H9 (cell line): ENCODE measurements around the gene KCNG2. TPM values are rescaled to one million over a fixed set of nuclear protein-coding genes. Genes with fewer than 3 reads are reported as not detected.

Experiments used
- DNase-seq: peaks from one replicate; pipeline ENCODE4 v3.0.0-alpha.2; 2017
- H2AFZ ChIP-seq: one replicate; pipeline ENCODE4 v1.6.1; 2013; ENCODE audit warnings: mild to moderate bottlenecking, low read length, control low read depth, moderate library complexity
- H2AK5ac ChIP-seq: 2 replicates; pipeline ENCODE4 v1.6.1; 2013; ENCODE audit warnings: low read length, control low read depth, mixed read lengths; ENCODE audit not compliant: insufficient read length
- H2BK120ac ChIP-seq: one replicate; pipeline ENCODE4 v1.6.1; 2013; ENCODE audit warnings: low read depth, mild to moderate bottlenecking, low read length, control low read depth, inconsistent platforms; ENCODE audit not compliant: poor library complexity, severe bottlenecking
- H2BK12ac ChIP-seq: 2 replicates; pipeline ENCODE4 v1.6.1; 2013; ENCODE audit warnings: low read length, control low read depth, mixed read lengths, low read depth; ENCODE audit not compliant: insufficient read length
- H2BK15ac ChIP-seq: 2 replicates; pipeline ENCODE4 v1.6.1; 2013; ENCODE audit warnings: low read depth, low read length, control low read depth
- H2BK20ac ChIP-seq: one replicate; pipeline ENCODE4 v1.6.1; 2013; ENCODE audit warnings: low read depth, mild to moderate bottlenecking, low read length, control low read depth, inconsistent platforms; ENCODE audit not compliant: poor library complexity, severe bottlenecking
- H2BK5ac ChIP-seq: 2 replicates; pipeline ENCODE4 v1.6.1; 2013; ENCODE audit warnings: low read length, control low read depth, mixed read lengths; ENCODE audit not compliant: insufficient read length
- H3K14ac ChIP-seq: 2 replicates; pipeline ENCODE4 v1.6.1; 2013; ENCODE audit warnings: low read length, control low read depth; ENCODE audit not compliant: insufficient read depth
- H3K18ac ChIP-seq: 2 replicates; pipeline ENCODE4 v1.6.1; 2013; ENCODE audit warnings: low read depth, mild to moderate bottlenecking, mixed read lengths, low read length, control low read depth; ENCODE audit not compliant: insufficient read length
- H3K23ac ChIP-seq: 2 replicates; pipeline ENCODE4 v1.6.1; 2013; ENCODE audit warnings: low read length, control low read depth, mixed read lengths, low read depth; ENCODE audit not compliant: insufficient read length
- H3K23me2 ChIP-seq: 2 replicates; pipeline ENCODE4 v1.6.1; 2013; ENCODE audit warnings: low read depth, mild to moderate bottlenecking, mixed read lengths, low read length, control low read depth; ENCODE audit not compliant: insufficient read length, poor library complexity, severe bottlenecking
- H3K27ac ChIP-seq: 2 replicates; pipeline ENCODE4 v1.5.1; 2013; ENCODE audit warnings: low read length, control low read depth, mixed read lengths, low read depth; ENCODE audit not compliant: insufficient read length
- H3K27me3 ChIP-seq: 2 replicates; pipeline ENCODE4 v1.6.1; 2013; ENCODE audit warnings: low read length, control low read depth, inconsistent platforms; ENCODE audit not compliant: insufficient read depth
- H3K4ac ChIP-seq: 2 replicates; pipeline ENCODE4 v1.6.1; 2013; ENCODE audit warnings: low read depth, mild to moderate bottlenecking, control low read depth, inconsistent platforms, low read length, moderate library complexity
- H3K4me1 ChIP-seq: 2 replicates; pipeline ENCODE4 v1.6.1; 2013; ENCODE audit warnings: low read length, control low read depth, inconsistent platforms; ENCODE audit not compliant: insufficient read depth
- H3K4me2 ChIP-seq: 2 replicates; pipeline ENCODE4 v1.6.1; 2013; ENCODE audit warnings: low read length, control low read depth, mixed read lengths; ENCODE audit not compliant: insufficient read length, insufficient read depth
- H3K56ac ChIP-seq: 2 replicates; pipeline ENCODE4 v1.6.1; 2013; ENCODE audit warnings: low read depth, mild to moderate bottlenecking, mixed read lengths, low read length, control low read depth; ENCODE audit not compliant: insufficient read length
- H3K79me1 ChIP-seq: 2 replicates; pipeline ENCODE4 v1.6.1; 2013; ENCODE audit warnings: low read depth, mild to moderate bottlenecking, moderate library complexity, low read length, control low read depth, inconsistent platforms; ENCODE audit not compliant: insufficient read depth, poor library complexity, severe bottlenecking
- H3K79me2 ChIP-seq: 2 replicates; pipeline ENCODE4 v1.6.1; 2013; ENCODE audit warnings: low read length, control low read depth, inconsistent platforms; ENCODE audit not compliant: insufficient read depth
- H3K9ac ChIP-seq: 2 replicates; pipeline ENCODE4 v1.6.1; 2013; ENCODE audit warnings: low read length, control low read depth, mixed read lengths; ENCODE audit not compliant: insufficient read length; ENCODE audit errors: extremely low read depth
- H3K9me3 ChIP-seq: one replicate; pipeline ENCODE4 v1.6.1; 2013; ENCODE audit warnings: low read depth, low read length, inconsistent platforms; ENCODE audit not compliant: control insufficient read depth
- H3T11ph ChIP-seq: one replicate; pipeline ENCODE4 v1.6.1; 2013; ENCODE audit warnings: mild to moderate bottlenecking, low read length, control low read depth, inconsistent platforms
- H4K20me1 ChIP-seq: one replicate; pipeline ENCODE4 v1.6.1; 2013; ENCODE audit not compliant: control insufficient read depth, insufficient read length, insufficient read depth
- H4K5ac ChIP-seq: 2 replicates; pipeline ENCODE4 v1.6.1; 2013; ENCODE audit warnings: low read depth, mild to moderate bottlenecking, mixed read lengths, low read length, control low read depth; ENCODE audit not compliant: insufficient read length
- H4K8ac ChIP-seq: replicated peaks from 2 replicates; pipeline ENCODE4 v1.6.1; 2013; ENCODE audit warnings: low read length, control low read depth, mixed read lengths, low read depth; ENCODE audit not compliant: insufficient read length
- H4K91ac ChIP-seq: 2 replicates; pipeline ENCODE4 v1.6.1; 2013; ENCODE audit warnings: low read depth, mild to moderate bottlenecking, moderate library complexity, mixed read lengths, low read length, control low read depth; ENCODE audit not compliant: insufficient read length
- H3K27ac Mint-ChIP-seq, 3 experiments: 2 replicates in 2 of 3; 3 replicates in 1 of 3; pipeline ENCODE4 v1.8.0; 2020 to 2021; ENCODE audit warnings: mixed read lengths in 3 of 3, mild to moderate bottlenecking in 1 of 3, moderate library complexity in 1 of 3
- H3K27me3 Mint-ChIP-seq: 2 replicates; pipeline ENCODE4 v1.8.0; 2021; ENCODE audit warnings: low read depth, mild to moderate bottlenecking, moderate library complexity, mixed read lengths
- H3K36me3 Mint-ChIP-seq, 3 experiments: 2 replicates in 2 of 3; 3 replicates in 1 of 3; pipeline ENCODE4 v1.8.0; 2020 to 2021; ENCODE audit warnings: low read depth in 3 of 3, mixed read lengths in 3 of 3; ENCODE audit not compliant: insufficient read depth in 1 of 3
- H3K4me1 Mint-ChIP-seq, 2 experiments: 2 replicates each; pipeline ENCODE4 v1.8.0; 2020; ENCODE audit warnings: mixed read lengths in 2 of 2
- H3K4me3 Mint-ChIP-seq, 2 experiments: 2 replicates in 1 of 2; 3 replicates in 1 of 2; pipeline ENCODE4 v1.8.0; 2020 to 2021; ENCODE audit warnings: mild to moderate bottlenecking in 2 of 2, mixed read lengths in 2 of 2, moderate library complexity in 1 of 2
- H3K9me3 Mint-ChIP-seq, 2 experiments: 2 replicates in 1 of 2; 3 replicates in 1 of 2; pipeline ENCODE4 v1.8.0; 2020; ENCODE audit warnings: mild to moderate bottlenecking in 2 of 2, mixed read lengths in 2 of 2, moderate library complexity in 1 of 2
- CTCF ChIP-seq: fragments of 200-600 bp; sonication (generic); conservative IDR thresholded peaks from 3 replicates; pipeline ENCODE4 v1.8.0; 2021; ENCODE audit warnings: antibody characterized with exemption, mild to moderate bottlenecking
- WGBS: extraction: QIAGEN DNeasy Blood & Tissue Kit; methylation state at CpG from one replicate; pipeline ENCODE4 v1.1.7; 2013; ENCODE audit warnings: missing lambda C conversion rate, low lambda C conversion rate, mixed read lengths; ENCODE audit not compliant: insufficient read length; ENCODE audit errors: extremely low coverage; 5-methylcytosine and 5-hydroxymethylcytosine counted together
- total RNA-seq: library from RNA; stranded (reverse); gene quantifications from 2 replicates; pipeline ENCODE4 v1.2.1, GENCODE V29; 2021

The KCNG2 gene
- total RNA-seq, 1 experiment from 2014 or later, result 0.15 TPM

DNA sequence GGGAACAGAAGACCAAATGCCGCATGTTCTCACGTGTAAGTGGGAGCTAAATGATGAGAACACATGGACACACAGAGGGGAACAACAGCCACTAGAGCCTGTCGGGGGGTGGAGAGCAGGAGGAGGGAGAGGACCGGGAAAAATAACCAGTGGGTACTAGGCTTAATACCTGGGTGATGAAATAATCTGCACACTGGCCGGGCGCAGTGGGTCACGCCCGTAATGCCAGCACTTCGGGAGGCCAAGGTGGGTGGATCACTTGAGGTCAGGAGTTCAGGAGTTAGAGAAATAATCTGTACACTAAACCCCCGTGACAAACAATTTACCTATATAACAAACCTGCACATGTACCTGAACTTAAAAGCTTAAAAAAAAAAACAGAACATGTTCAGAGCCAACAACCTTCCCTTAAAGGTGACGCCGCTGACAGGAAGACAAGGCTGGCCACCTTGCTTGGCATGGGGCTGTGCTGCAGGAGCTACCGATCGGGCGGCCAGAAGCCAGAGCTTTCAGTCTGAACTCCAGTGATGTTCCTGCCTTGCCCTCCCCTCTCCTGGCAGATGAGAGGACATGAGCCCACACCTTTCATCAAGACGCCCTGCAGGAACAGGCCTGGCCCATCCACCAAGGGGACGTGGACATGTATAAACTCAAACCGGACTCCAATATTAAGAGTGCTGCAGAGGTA lies 142.5 kb downstream of the KCNG2 start:
- no peak overlapping the region for H2BK12ac ChIP-seq
- no peaks in the 10 kb centered on the region for H3K79me1 ChIP-seq
- H3K9ac ChIP-seq, result no peak overlapping the region
- DNase-seq, result peak; percentile 2
- H2BK5ac ChIP-seq, result no peak overlapping the region
- no peak overlapping the region for H2BK15ac ChIP-seq
- H2AK5ac ChIP-seq, result no peak overlapping the region
- H3K36me3 Mint-ChIP-seq, result peaks cover 0 to 28% (median 13%) of the 10 kb centered on the region in 3 experiments; a peak in 5 of 7 replicates
- no CpG with 5 or more reads among the region's 18 CpGs for WGBS
- H3K27ac ChIP-seq, result no peak overlapping the region
- no peak overlapping the region for H3K18ac ChIP-seq
- no peak overlapping the region for H3K56ac ChIP-seq
- H4K5ac ChIP-seq, result no peak overlapping the region
- no peak overlapping the region for H3K4me3 Mint-ChIP-seq
- H2AFZ ChIP-seq, result no peak overlapping the region
- H3K14ac ChIP-seq, result no peak overlapping the region
- no peaks in the 10 kb centered on the region for H3K9me3 ChIP-seq
- no peak overlapping the region for H3K4ac ChIP-seq
- no peak overlapping the region for H4K8ac ChIP-seq
- no peak overlapping the region for H4K91ac ChIP-seq
- H2BK20ac ChIP-seq, result no peak overlapping the region
- no peak for TF ChIP-seq CTCF
- no peak overlapping the region for H3K4me2 ChIP-seq
- H3T11ph ChIP-seq, result no peak overlapping the region
- no peaks in the 10 kb centered on the region for H3K79me2 ChIP-seq
- peaks cover 7 to 12% of the 10 kb centered on the region in 2 experiments for H3K4me1 Mint-ChIP-seq
- H4K20me1 ChIP-seq, result peaks cover 3% of the 10 kb centered on the region
- H3K23ac ChIP-seq, result no peak overlapping the region
- no peaks in the 10 kb centered on the region for H3K23me2 ChIP-seq
- no peak overlapping the region for H2BK120ac ChIP-seq
- no peaks in the 10 kb centered on the region for H3K4me1 ChIP-seq
- H3K27me3 ChIP-seq, result no peaks in the 10 kb centered on the region
- peaks cover 3% of the 10 kb centered on the region; the same call in 1 of the 2 replicates for H3K27me3 Mint-ChIP-seq
- no peak overlapping the region for H3K27ac Mint-ChIP-seq
- H3K9me3 Mint-ChIP-seq, result peaks cover 0 to 1% of the 10 kb centered on the region in 2 experiments; a peak in 2 of 5 replicates
